WTC11 (cell line): ENCODE measurements around the gene GALNT11. TPM values are rescaled to one million over a fixed set of nuclear protein-coding genes. Genes with fewer than 3 reads are reported as not detected.

Experiments used
- ATAC-seq: fragments of 200-7000 bp; cut with Tn5 transposase; 2 replicates; pipeline ENCODE4 v1.10.0; 2021; ENCODE audit warnings: mild to moderate bottlenecking, moderate library complexity
- CTCF ChIA-PET: fragments of 300-600 bp; sonication (Branson Sonifier 250); formaldehyde crosslinking; loops from one replicate; lab custom pipeline; 2021; ENCODE audit warnings: antibody characterized with exemption; lab: Charles Lee
- POLR2A ChIA-PET: fragments of 350-600 bp; sonication (Branson Sonifier 250); formaldehyde crosslinking; loops from one replicate; lab custom pipeline; 2021; ENCODE audit warnings: antibody characterized with exemption; lab: Charles Lee
- DNase-seq: peaks from one replicate; pipeline ENCODE4 v3.0.0; 2021; ENCODE audit warnings: low spot score
- H3K27ac Mint-ChIP-seq: 2 replicates; pipeline ENCODE4 v1.8.0; 2021; ENCODE audit warnings: mixed read lengths
- H3K27me3 Mint-ChIP-seq: 2 replicates; pipeline ENCODE4 v1.8.0; 2021; ENCODE audit warnings: low read depth, mild to moderate bottlenecking, moderate library complexity, mixed read lengths
- H3K36me3 Mint-ChIP-seq: 2 replicates; pipeline ENCODE4 v1.8.0; 2021; ENCODE audit warnings: mixed read lengths
- H3K4me1 Mint-ChIP-seq: 2 replicates; pipeline ENCODE4 v1.8.0; 2022; ENCODE audit warnings: mixed read lengths
- H3K4me3 Mint-ChIP-seq: 2 replicates; pipeline ENCODE4 v1.8.0; 2021; ENCODE audit warnings: mild to moderate bottlenecking, moderate library complexity, mixed read lengths
- H3K9me3 Mint-ChIP-seq: 2 replicates; pipeline ENCODE4 v1.8.0; 2021; ENCODE audit warnings: mixed read lengths
- AR ChIP-seq: fragments of 250-450 bp; sonication (Bioruptor Pico); IDR thresholded peaks from 2 replicates; pipeline ENCODE4 v1.9.0; 2021; ENCODE audit warnings: mild to moderate bottlenecking
- ATF3 ChIP-seq: sonication (generic); formaldehyde crosslinking; conservative IDR thresholded peaks from 2 replicates; pipeline ENCODE4 v1.8.1; 2022; ENCODE audit warnings: mild to moderate bottlenecking, missing genetic modification reagents
- CREM ChIP-seq: sonication (generic); formaldehyde crosslinking; IDR thresholded peaks from 2 replicates; pipeline ENCODE4 v1.8.1; 2022; ENCODE audit warnings: mild to moderate bottlenecking, missing genetic modification reagents, moderate library complexity
- CTCF ChIP-seq: fragments of 200-600 bp; IDR thresholded peaks from 2 replicates; pipeline ENCODE4 v1.8.0; 2022; ENCODE audit warnings: antibody characterized with exemption
- EMX1 ChIP-seq: fragments of 250-450 bp; sonication (Bioruptor Pico); IDR thresholded peaks from 2 replicates; pipeline ENCODE4 v1.8.0; 2021; ENCODE audit warnings: mild to moderate bottlenecking
- ETV6 ChIP-seq: sonication (generic); formaldehyde crosslinking; IDR thresholded peaks from 2 replicates; pipeline ENCODE4 v1.8.1; 2022; ENCODE audit warnings: mild to moderate bottlenecking, missing genetic modification reagents
- FOXJ3 ChIP-seq: sonication (generic); formaldehyde crosslinking; IDR thresholded peaks from 2 replicates; pipeline ENCODE4 v1.9.0; 2021; ENCODE audit warnings: missing genetic modification reagents, mild to moderate bottlenecking, borderline replicate concordance
- FOXP1 ChIP-seq: sonication (generic); formaldehyde crosslinking; IDR thresholded peaks from 2 replicates; pipeline ENCODE4 v1.8.0; 2022; ENCODE audit warnings: missing genetic modification reagents, mild to moderate bottlenecking, moderate library complexity, borderline replicate concordance
- FOXP4 ChIP-seq: sonication (generic); formaldehyde crosslinking; IDR thresholded peaks from 2 replicates; pipeline ENCODE4 v1.8.0; 2022; ENCODE audit warnings: mild to moderate bottlenecking, missing genetic modification reagents
- HMGXB4 ChIP-seq: sonication (generic); formaldehyde crosslinking; IDR thresholded peaks from 2 replicates; pipeline ENCODE4 v1.8.1; 2023; ENCODE audit warnings: mild to moderate bottlenecking, moderate library complexity, missing genetic modification reagents
- IRF1 ChIP-seq: sonication (generic); formaldehyde crosslinking; IDR thresholded peaks from 2 replicates; pipeline ENCODE4 v1.8.0; 2023; ENCODE audit warnings: missing genetic modification reagents
- KAT7 ChIP-seq: sonication (generic); formaldehyde crosslinking; IDR thresholded peaks from 2 replicates; pipeline ENCODE4 v1.8.1; 2023; ENCODE audit warnings: missing genetic modification reagents, mild to moderate bottlenecking, borderline replicate concordance
- RELA ChIP-seq: sonication (generic); formaldehyde crosslinking; IDR thresholded peaks from 2 replicates; pipeline ENCODE4 v1.8.1; 2022; ENCODE audit warnings: missing genetic modification reagents, mild to moderate bottlenecking, borderline replicate concordance
- SMAD3 ChIP-seq: sonication (generic); formaldehyde crosslinking; IDR thresholded peaks from 2 replicates; pipeline ENCODE4 v1.8.0; 2022; ENCODE audit warnings: missing genetic modification reagents, mild to moderate bottlenecking, borderline replicate concordance
- SMAD4 ChIP-seq: sonication (generic); formaldehyde crosslinking; IDR thresholded peaks from 2 replicates; pipeline ENCODE4 v1.8.0; 2022; ENCODE audit warnings: mild to moderate bottlenecking, missing genetic modification reagents
- TEAD1 ChIP-seq: sonication (generic); formaldehyde crosslinking; IDR thresholded peaks from 2 replicates; pipeline ENCODE4 v1.8.0; 2022; ENCODE audit warnings: mild to moderate bottlenecking, missing genetic modification reagents
- TP53 ChIP-seq: sonication (generic); formaldehyde crosslinking; IDR thresholded peaks from 2 replicates; pipeline ENCODE4 v1.8.1; 2023; ENCODE audit warnings: mild to moderate bottlenecking, missing genetic modification reagents
- ZBTB43 ChIP-seq: sonication (generic); formaldehyde crosslinking; IDR thresholded peaks from 2 replicates; pipeline ENCODE4 v1.8.1; 2023; ENCODE audit warnings: mild to moderate bottlenecking, missing genetic modification reagents
- ZNF121 ChIP-seq: sonication (generic); formaldehyde crosslinking; IDR thresholded peaks from 2 replicates; pipeline ENCODE4 v1.8.0; 2023; ENCODE audit warnings: missing genetic modification reagents
- ZNF138 ChIP-seq: sonication (generic); formaldehyde crosslinking; conservative IDR thresholded peaks from 2 replicates; pipeline ENCODE4 v1.8.1; 2022; ENCODE audit warnings: mild to moderate bottlenecking, moderate library complexity, missing genetic modification reagents
- ZNF281 ChIP-seq: sonication (generic); formaldehyde crosslinking; IDR thresholded peaks from 2 replicates; pipeline ENCODE4 v1.8.0; 2023; ENCODE audit warnings: mild to moderate bottlenecking, missing genetic modification reagents
- total RNA-seq: library from RNA; stranded (reverse); gene quantifications from 3 replicates; pipeline ENCODE4 v1.2.3, GENCODE V29; 2021

GALNT11 gene
- total RNA-seq, 1 experiment from 2014 or later, result 24.0 TPM

- TF ChIP-seq KAT7 (CRISPR knock-in tag) (no peak), EMX1 (CRISPR knock-in tag) (no peak), SMAD4 (CRISPR knock-in tag) (no peak), SMAD3 (no peak), CTCF (no peak)
These were observed 77.6 kb downstream of the GALNT11 start (continued) for GRCh38 chr7:152103066-152103465.

GRCh38 chr7:152103691-152104090 is 78.2 kb downstream of the GALNT11 start:
- H3K36me3 Mint-ChIP-seq, result peaks cover 18% of the 10 kb centered on the region
- no peaks in the 10 kb centered on the region for H3K4me1 Mint-ChIP-seq
- H3K27ac Mint-ChIP-seq, result no peak overlapping the region
- no peak overlapping the region for H3K4me3 Mint-ChIP-seq
- no peaks in the 10 kb centered on the region for H3K9me3 Mint-ChIP-seq
- no peaks in the 10 kb centered on the region for H3K27me3 Mint-ChIP-seq
- no peak for DNase-seq
- TF ChIP-seq HMGXB4 (CRISPR knock-in tag) (no peak), ZNF138 (CRISPR knock-in tag) (no peak), FOXP1 (CRISPR knock-in tag) (no peak), ETV6 (CRISPR knock-in tag) (no peak), FOXP4 (CRISPR knock-in tag) (no peak), AR (CRISPR knock-in tag) (no peak), FOXJ3 (CRISPR knock-in tag) (no peak), IRF1 (no peak)
- TF ChIP-seq, all 79 proteins: peak for 0
- ChIA-PET POLR2A (no interaction called here), CTCF (no interaction called here)
- no peak for ATAC-seq

GRCh38 chr7:152105205-152105604 is 79.7 kb downstream of the GALNT11 start:
- Mint-ChIP-seq H3K27me3 (no peaks in the 10 kb centered on the region), H3K36me3 (peaks cover 18% of the 10 kb centered on the region), H3K4me3 (no peak overlapping the region), H3K27ac (no peak overlapping the region), H3K4me1 (no peaks in the 10 kb centered on the region), H3K9me3 (no peaks in the 10 kb centered on the region)
- ChIA-PET POLR2A (no interaction called here), CTCF (no interaction called here)
- no peak for DNase-seq
- no peak for ATAC-seq
- TF ChIP-seq RELA (CRISPR knock-in tag) (no peak), ZNF281 (no peak), TEAD1 (CRISPR knock-in tag) (no peak), ATF3 (CRISPR knock-in tag) (no peak), ZBTB43 (CRISPR knock-in tag) (no peak), TP53 (CRISPR knock-in tag) (no peak), ZNF121 (no peak), CREM (CRISPR knock-in tag) (no peak)
